ELR (cell line): ENCODE results near the gene GSK3B.
"Not testable (repeated sequence)": the region's sequence is repeated elsewhere in the genome, so short reads cannot be mapped to it uniquely, and the experiment has no call there.

Experiments used
- DNase-seq: peaks from one replicate; pipeline ENCODE4 v3.0.0-alpha.2; 2015; ENCODE audit warnings: low read depth

GSK3B gene

GRCh38 chr3:120053647-120054046 is 40.6 kb downstream of the GSK3B start:
- not testable (repeated sequence) for DNase-seq

- DNase-seq: no peak
These were observed 41.6 kb downstream of the GSK3B start for GRCh38 chr3:120052677-120053076.

GRCh38 chr3:120052225-120052624 is 42.0 kb downstream of the GSK3B start:
- DNase-seq: no peak

- not testable (repeated sequence) for DNase-seq
These were observed 42.7 kb downstream of the GSK3B start for GRCh38 chr3:120051570-120051969.

GRCh38 chr3:120049881-120050539 is 44.2 kb downstream of the GSK3B start:
- DNase-seq: no peak

- DNase-seq: no peak
These were observed 45.2 kb downstream of the GSK3B start for GRCh38 chr3:120049072-120049471.

GRCh38 chr3:120048355-120049041 is 45.7 kb downstream of the GSK3B start:
- DNase-seq: no peak

- DNase-seq: no peak
These were observed 46.6 kb downstream of the GSK3B start for GRCh38 chr3:120047686-120048085.

- DNase-seq: no peak
These were observed 53.4 kb downstream of the GSK3B start for GRCh38 chr3:120040813-120041377.

- peak; percentile 40 for DNase-seq
These were observed 54.3 kb downstream of the GSK3B start for GRCh38 chr3:120039642-120040610.

- DNase-seq: no peak
These were observed 60.7 kb downstream of the GSK3B start for GRCh38 chr3:120033596-120033995.

- DNase-seq: no peak
These were observed 62.7 kb downstream of the GSK3B start for GRCh38 chr3:120031561-120031960.

GRCh38 chr3:120029749-120030148 is 64.5 kb downstream of the GSK3B start:
- DNase-seq: no peak

- no peak for DNase-seq
These were observed 65.8 kb downstream of the GSK3B start for GRCh38 chr3:120028271-120029047.

- no peak for DNase-seq
These were observed 67.0 kb downstream of the GSK3B start for GRCh38 chr3:120027226-120027625.

GRCh38 chr3:120025520-120025919 is 68.7 kb downstream of the GSK3B start:
- DNase-seq: peak; percentile 61

GRCh38 chr3:120024103-120024502 is 70.1 kb downstream of the GSK3B start:
- DNase-seq: no peak

- peak; percentile 10 for DNase-seq
These were observed 71.5 kb downstream of the GSK3B start for GRCh38 chr3:120022729-120023128.

GRCh38 chr3:120021523-120021922 is 72.7 kb downstream of the GSK3B start:
- DNase-seq: peak; percentile 32

GRCh38 chr3:120018299-120018698 is 75.9 kb downstream of the GSK3B start:
- DNase-seq: no peak

- DNase-seq: no peak
These were observed 76.6 kb downstream of the GSK3B start for GRCh38 chr3:120017692-120018091.
